COLO668 (cell line): ENCODE results near the gene KEL.
A peak's percentile ranks its signal among the peaks of the same experiment; 100 is the strongest.
"Not testable (repeated sequence)": the region's sequence is repeated elsewhere in the genome, so short reads cannot be mapped to it uniquely, and the experiment has no call there.

Source experiments
- DNase-seq: peaks from one replicate; lab custom pipeline; 2025; ENCODE audit not compliant: unreplicated experiment; lab: John Stamatoyannopoulos, UW

Gene KEL

DNA sequence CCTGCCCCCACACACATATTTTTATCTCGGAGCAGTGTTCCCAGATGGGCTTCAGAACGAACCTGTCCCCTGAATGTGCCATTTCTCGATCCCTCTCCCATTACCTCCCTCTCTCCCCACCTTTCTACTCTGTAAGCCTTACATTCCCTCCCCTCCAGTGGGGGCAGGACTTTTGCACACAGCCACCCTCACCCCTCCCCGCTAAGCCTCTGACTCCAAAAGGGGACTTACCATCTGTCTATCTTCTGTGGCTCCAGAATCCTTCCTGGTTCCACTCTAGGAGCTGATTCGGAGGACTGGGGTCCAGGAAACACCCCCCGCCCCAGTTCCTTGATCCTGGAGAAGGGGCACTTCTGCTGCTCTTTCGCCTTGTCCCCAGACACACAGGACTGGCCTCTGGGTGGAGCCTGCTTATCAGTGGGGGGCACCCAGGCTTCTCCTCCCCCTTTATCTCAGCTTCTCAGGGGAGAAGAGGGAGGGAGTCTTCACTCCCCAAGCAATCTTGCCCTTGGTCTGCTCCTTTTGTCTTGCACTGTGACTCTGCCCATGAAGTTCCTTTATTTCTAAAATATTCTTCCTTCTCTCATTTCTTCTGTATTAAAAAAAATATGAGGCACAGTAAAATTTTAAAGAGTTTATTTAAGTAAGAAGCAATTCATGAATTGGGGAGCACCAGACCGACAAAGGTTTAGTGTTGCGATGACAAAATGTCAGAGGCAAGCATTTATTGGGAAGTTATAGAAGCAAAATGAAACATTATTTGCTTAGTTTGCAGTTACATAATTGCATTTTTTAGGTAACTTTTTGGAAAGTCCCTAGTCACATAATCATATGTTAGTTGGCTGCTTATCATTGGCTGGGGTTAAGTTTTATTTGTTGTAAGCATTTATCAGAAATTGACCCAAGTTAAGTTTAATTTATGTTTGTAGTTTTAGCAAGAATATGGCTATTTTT, at the start of gene KEL:
Gene KEL (minus strand): TSS at position 391 of the 954 bp plus-strand sequence. CDS start 157 bp downstream, at position 234.
- DNase-seq, result no peak

- peak; percentile 59 for DNase-seq
These were observed 46.1 kb upstream of the KEL start for GRCh38 chr7:143008007-143008901.

DNA sequence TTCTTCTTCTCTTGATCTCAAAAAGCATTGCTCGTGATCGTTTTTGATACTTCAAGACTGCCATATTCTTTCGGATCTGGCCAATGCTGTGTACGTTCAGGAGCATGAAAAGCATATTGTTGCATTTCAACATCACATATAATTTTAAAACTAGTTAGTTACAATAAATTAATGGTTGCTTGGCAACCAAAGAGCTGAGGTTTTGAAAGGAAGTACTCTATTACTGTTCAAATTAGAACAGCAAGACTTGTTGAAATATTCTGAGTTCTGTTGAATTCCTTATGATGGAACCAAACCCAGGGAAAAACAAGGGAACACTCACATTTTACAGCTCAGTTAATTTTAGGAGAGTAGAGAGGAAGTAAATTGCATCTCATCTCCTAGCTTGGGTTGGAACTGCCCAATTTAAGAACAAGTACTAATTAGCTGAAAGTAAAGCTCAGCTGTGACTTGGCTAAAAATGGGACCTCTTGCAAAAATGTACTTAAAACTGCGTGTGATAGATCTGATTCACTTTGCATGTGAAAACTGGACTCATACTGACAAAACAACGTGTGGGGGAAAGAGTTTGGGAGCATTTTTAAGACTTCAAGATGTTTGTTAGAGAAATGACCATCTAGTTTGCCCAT, 43.6 kb upstream of the KEL start:
- no peak for DNase-seq

DNA sequence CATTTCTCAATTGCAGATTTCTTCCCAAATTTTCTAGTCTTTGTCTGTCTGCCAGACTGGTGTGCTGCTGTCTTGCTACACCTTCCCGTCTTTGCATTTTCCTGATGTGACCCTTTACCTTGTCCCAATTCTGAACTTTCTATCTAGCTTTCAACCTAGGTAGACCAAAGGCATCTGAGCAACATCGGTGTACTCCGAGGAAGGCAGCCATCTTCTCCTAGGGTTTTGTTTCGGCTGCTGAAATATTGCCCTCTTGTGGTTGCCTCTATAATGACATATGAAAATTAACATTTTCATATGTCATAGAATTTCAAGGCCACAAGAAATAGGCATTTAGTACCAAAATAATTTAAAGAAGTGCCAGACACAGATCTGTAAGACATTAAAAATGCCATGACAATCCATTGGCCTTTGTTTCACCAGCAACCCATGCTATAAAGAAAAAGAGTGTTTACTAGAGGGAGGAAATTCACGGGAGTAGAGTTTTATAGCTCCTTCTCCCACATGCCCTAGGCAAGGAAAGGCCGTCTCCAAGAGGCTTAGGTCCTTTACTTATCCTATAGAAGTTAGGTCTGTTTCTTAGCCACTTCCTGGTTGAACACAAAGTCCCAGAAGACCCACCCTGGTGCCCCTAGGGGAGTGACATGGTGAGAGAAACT, 41.4 kb upstream of the KEL start:
- DNase-seq, result no peak

DNA sequence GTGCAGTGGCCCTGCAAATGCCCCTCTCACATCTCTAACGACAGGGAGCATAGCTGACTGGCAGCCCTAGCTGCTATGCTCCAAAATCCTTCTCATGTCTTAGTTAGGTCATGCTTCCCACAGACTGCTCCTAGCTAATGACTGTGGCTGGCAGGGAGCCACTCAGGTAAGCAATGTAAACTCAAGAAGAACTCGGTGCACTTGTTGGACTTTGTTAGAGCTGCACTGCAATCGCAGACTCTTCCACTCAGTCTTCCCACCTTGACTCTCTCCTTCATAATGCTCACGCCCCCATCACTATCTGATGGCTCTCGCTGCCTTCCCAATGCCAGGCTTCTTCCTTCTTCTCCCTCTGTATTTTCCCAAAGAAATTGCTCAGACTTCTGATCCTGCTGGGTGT, 40.7 kb upstream of the KEL start:
- no peak for DNase-seq

- no peak for DNase-seq
These were observed 39.9 kb upstream of the KEL start for GRCh38 chr7:143002106-143002505.

DNA sequence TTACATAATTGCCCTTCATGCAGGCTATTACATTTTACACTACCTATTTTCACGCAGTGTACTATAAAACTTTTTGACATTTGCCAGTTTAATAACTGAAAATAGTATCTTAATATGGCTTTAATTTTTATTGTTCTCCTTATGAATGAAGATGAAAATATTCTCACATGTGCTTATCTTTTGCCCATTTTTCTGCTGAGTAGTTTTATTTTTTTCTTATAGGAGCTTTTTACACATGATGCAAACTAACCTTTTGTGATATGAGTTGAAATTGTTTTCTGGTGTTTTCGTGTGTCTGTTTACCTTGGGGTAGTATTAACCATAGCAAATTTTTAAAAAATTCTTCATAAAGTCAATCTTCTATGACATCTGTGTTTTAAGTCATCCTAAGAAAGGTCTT, 38.5 kb upstream of the KEL start:
- DNase-seq, result no peak

GRCh38 chr7:142999793-143000192, 37.6 kb upstream of the KEL start:
- no peak for DNase-seq

DNA sequence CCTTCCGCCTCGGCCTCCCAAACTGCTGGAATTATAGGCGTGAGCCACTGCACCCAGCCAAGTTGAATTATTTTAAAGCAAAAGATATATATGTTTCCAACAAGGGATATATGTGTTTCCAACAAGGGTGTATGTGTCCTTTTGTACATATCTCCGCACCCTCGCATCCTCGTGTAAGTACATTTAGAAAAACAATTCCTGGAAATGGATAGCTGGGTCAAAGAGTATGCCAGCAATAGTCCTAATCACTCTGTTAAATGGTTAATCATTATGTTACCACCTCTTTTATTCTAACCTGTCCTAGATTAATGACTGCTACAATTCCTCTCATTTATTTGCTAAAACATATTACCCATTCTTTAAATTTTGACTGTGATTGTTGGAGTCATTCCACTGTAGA, 36.8 kb upstream of the KEL start:
- DNase-seq, result no peak

DNA sequence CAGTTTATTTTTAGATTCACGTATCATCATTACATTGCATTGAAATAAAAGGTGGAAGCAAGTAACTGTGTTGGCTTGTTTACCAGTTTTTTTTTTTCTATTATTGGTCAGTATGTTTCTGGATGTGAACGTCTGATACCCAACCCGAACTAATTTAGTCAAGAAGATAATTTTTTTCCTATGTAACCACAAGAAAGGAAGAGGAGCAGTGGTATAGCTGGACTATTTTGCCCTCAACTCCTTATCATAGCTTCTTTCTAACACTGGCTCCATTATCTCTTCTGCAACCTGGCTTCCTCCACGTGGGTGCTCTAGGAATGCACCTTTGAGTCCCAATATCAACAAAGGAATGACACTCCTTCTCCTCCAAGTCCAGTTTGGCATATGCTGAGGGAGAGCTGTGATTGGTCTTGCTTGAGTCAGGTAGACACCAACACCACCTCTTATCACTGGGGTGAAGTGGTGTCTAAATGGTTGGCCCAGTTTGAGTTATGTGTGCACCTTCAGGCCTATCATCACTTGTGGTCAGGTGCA, 35.4 kb upstream of the KEL start:
- no peak for DNase-seq

- no peak for DNase-seq
These were observed 30.3 kb upstream of the KEL start for GRCh38 chr7:142992427-142992826.

GRCh38 chr7:142984297-142984696, 22.1 kb upstream of the KEL start:
- no peak for DNase-seq

GRCh38 chr7:142983825-142984224, 21.7 kb upstream of the KEL start:
- DNase-seq, result no peak

DNA sequence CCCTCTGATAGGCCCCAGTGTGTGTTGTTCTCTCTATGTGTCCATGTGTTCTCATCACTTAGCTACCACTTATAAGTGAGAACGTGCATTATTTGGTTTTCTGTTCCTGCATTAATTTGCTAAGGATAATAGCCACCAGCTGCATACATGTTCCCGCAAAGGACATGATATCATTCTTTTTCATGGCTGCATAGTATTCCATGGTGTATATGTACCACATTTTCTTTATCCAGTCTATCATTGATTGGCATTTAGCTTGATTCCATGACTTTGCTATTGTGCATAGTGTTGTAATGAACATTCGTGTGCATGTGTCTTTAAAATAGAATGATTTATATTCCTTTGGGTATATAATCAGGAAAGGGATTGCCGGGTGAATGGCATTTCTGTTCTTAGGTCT, 16.2 kb upstream of the KEL start:
- DNase-seq, result not testable (repeated sequence)

GRCh38 chr7:142974626-142975025, 12.5 kb upstream of the KEL start:
- no peak for DNase-seq

DNA sequence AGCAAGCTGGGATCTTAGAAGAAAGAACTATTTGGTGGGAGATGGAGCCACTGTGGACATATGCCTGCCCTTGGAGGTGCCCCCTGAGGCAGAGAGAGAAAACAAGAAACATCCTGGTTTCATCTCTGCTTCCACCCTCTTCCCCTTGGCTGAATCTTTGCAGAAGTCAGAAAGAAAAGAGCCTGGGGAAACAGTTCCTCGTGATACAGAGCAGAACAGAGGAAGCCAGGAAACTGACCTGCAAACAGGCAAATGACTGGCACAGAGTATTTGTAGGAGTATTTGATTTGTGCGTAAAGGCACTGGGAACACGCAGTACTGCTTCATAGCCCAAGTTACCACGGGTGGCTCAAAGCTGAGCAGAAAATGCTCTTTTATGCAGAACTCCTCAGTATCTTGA, 7.0 kb upstream of the KEL start:
- DNase-seq, result no peak

- no peak for DNase-seq
These were observed 6.1 kb upstream of the KEL start for GRCh38 chr7:142968229-142968628.

- no peak for DNase-seq
These were observed 2.5 kb upstream of the KEL start for GRCh38 chr7:142964502-142965246.

DNA sequence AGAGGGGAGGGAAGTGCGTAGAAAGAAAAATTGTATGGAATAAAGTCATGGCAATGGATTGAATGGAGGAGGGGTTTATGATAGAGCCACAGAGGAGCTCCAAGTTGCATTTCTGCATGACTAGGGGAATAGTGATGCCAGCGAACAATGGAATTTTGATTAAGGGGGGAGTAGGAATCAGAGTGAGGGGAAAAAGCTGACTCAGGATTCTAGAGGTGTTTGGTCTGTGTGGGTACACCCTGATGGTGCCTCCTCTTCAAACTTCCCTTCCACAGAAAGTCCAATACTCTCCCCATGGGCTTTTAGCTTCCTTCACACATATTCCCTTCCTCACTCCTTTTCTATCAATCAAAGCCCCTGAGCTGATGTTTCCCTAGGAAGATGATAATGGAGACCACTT, 1.8 kb upstream of the KEL start:
- DNase-seq, result no peak

- no peak for DNase-seq
These were observed 828 bp upstream of the KEL start for GRCh38 chr7:142962991-142963390.
